ENCODE measurements around the gene COL27A1.

Gene COL27A1

GRCh38 chr9:114226246-114227055, 71.1 kb downstream of the COL27A1 start:
- TF ChIP-seq CTCF (IDR thresholded peaks at IDR 0.05; ENCODE audit: borderline replicate concordance, insufficient read depth, low read depth, low read length), result no peak
- H3K4me3 ChIP-seq (ENCODE audit: low read depth, low read length), result no peak overlapping the region

GRCh38 chr9:114227288-114228015, 72.1 kb downstream of the COL27A1 start:
- TF ChIP-seq CTCF (IDR thresholded peaks at IDR 0.05; ENCODE audit: borderline replicate concordance, insufficient read depth, low read depth, low read length), result no peak
- H3K4me3 ChIP-seq (ENCODE audit: low read depth, low read length), result no peak overlapping the region

GRCh38 chr9:114228016-114228808, 72.9 kb downstream of the COL27A1 start:
- no peak overlapping the region for H3K4me3 ChIP-seq (ENCODE audit: low read depth, low read length)
- TF ChIP-seq CTCF (IDR thresholded peaks at IDR 0.05; ENCODE audit: borderline replicate concordance, insufficient read depth, low read depth, low read length), result no peak

- no peak overlapping the region for H3K4me3 ChIP-seq (ENCODE audit: low read depth, low read length)
- no peak for TF ChIP-seq CTCF (IDR thresholded peaks at IDR 0.05; ENCODE audit: borderline replicate concordance, insufficient read depth, low read depth, low read length)
Measured at GRCh38 chr9:114229295-114229694, 74.0 kb downstream of the COL27A1 start.

GRCh38 chr9:114230068-114230467, 74.7 kb downstream of the COL27A1 start:
- TF ChIP-seq CTCF (IDR thresholded peaks at IDR 0.05; ENCODE audit: borderline replicate concordance, insufficient read depth, low read depth, low read length), result no peak

GRCh38 chr9:114231273-114231672, 75.9 kb downstream of the COL27A1 start:
- no peak overlapping the region for H3K4me3 ChIP-seq (ENCODE audit: low read depth, low read length)
- TF ChIP-seq CTCF (IDR thresholded peaks at IDR 0.05; ENCODE audit: borderline replicate concordance, insufficient read depth, low read depth, low read length), result no peak

More at GRCh38 chr9:114230068-114230467, 74.7 kb downstream of the COL27A1 start:
- H3K4me3 ChIP-seq (ENCODE audit: low read depth, low read length), result no peak overlapping the region

All from GM12875 (cell line).